Heart left ventricle (tissue), 16 donors: Measurements from ENCODE around the gene TVP23C. TPM values are rescaled to one million over a fixed set of nuclear protein-coding genes. Genes with fewer than 3 reads are reported as not detected.
"Not testable (repeated sequence)": the region's sequence is repeated elsewhere in the genome, so short reads cannot be mapped to it uniquely, and the experiment has no call there.

Experiments
- ATAC-seq, 4 donors: fragments of 200-7000 bp; cut with Tn5 transposase; one replicate each; pipeline ENCODE4 v1.9.1; 2020 to 2022; ENCODE audit warnings: moderate library complexity in 4 of 4, mild to moderate bottlenecking in 3 of 4, moderate number of reproducible peaks in 1 of 4
- DNase-seq, 5 donors: peaks; one replicate each; pipeline ENCODE4 v3.0.0-alpha.2; 2020
- H3K27ac ChIP-seq, 12 donors: fragments of 200-600 bp; sonication (generic) in 4 of 12; one replicate each; pipeline versions ENCODE4 v1.5.0 to v1.8.0; 2016 to 2022; ENCODE audit warnings: mild to moderate bottlenecking in 2 of 12
- H3K27me3 ChIP-seq, 9 donors: fragments of 200-600 bp; sonication (generic) in 2 of 9; one replicate each; pipeline versions ENCODE4 v1.5.1 to v1.8.0; 2016 to 2022; ENCODE audit warnings: mild to moderate bottlenecking in 3 of 9
- H3K36me3 ChIP-seq, 9 donors: fragments of 200-600 bp; sonication (generic) in 2 of 9; one replicate each; pipeline versions ENCODE4 v1.5.0 to v1.8.0; 2018 to 2022; ENCODE audit warnings: mild to moderate bottlenecking in 2 of 9
- H3K4me1 ChIP-seq, 12 donors: fragments of 200-600 bp; sonication (generic) in 4 of 12; one replicate each; pipeline versions ENCODE4 v1.5.0 to v1.8.0; 2016 to 2022; ENCODE audit warnings: mild to moderate bottlenecking in 3 of 12
- H3K4me3 ChIP-seq, 12 donors: fragments of 200-600 bp; sonication (generic) in 4 of 12; one replicate each; pipeline versions ENCODE4 v1.5.0 to v1.8.0; 2017 to 2022; ENCODE audit warnings: mild to moderate bottlenecking in 9 of 12, moderate library complexity in 4 of 12
- H3K9me3 ChIP-seq, 12 donors: fragments of 200-600 bp; sonication (generic) in 4 of 12; one replicate each; pipeline versions ENCODE4 v1.5.0 to v1.8.0; 2016 to 2022; ENCODE audit warnings: mild to moderate bottlenecking in 1 of 12
- CTCF ChIP-seq, 12 donors: fragments of 200-600 bp; sonication (generic) in 4 of 12; IDR thresholded peaks; one replicate each; pipeline versions ENCODE4 v1.5.0 to v1.8.0; 2018 to 2022; ENCODE audit warnings: antibody characterized with exemption in 12 of 12, mild to moderate bottlenecking in 5 of 12
- POLR2A ChIP-seq, 2 donors: fragments of 450-650 bp; IDR thresholded peaks; one replicate each; pipeline ENCODE4 v1.6.1; 2017; ENCODE audit warnings: antibody characterized with exemption in 2 of 2, mild to moderate bottlenecking in 2 of 2, moderate library complexity in 2 of 2
- WGBS, 4 donors: extraction: QIAGEN DNeasy Blood & Tissue Kit in 2 of 4; methylation state at CpG; one replicate each; pipeline versions ENCODE4 v1.1.5 to v1.1.7; 2013 to 2018; 5-methylcytosine and 5-hydroxymethylcytosine counted together
- intact Hi-C, 10 donors: fragments of 100-400 bp; cut with DNase I; formaldehyde crosslinking; loops; one replicate each; pipeline versions ENCODE4 v1.11.1 to v1.14.2; 2022
- polyA plus RNA-seq, 2 donors: library from polyadenylated mRNA; stranded (reverse); fragments of 200-250 nt; gene quantifications; one replicate each; pipeline ENCODE4 v1.2.3, GENCODE V29; 2013
- total RNA-seq, 9 donors: library from RNA; depleted of rRNA in 2 of 9; stranded (reverse); fragments of >200 nt in 2 of 9; fragmentation: NEBNext Ultra II Directional in 3 of 9; extraction: Animal tissue kit (Norgen Biotek cat#: 25700) in 3 of 9; gene quantifications; one replicate each; pipeline versions ENCODE4 v1.1.0 to v1.2.4, GENCODE V29; 2016 to 2023
- donor health status: ischemic (EF 13 %, LVEDD 7.1; RV severe dilation, severe dysfunction).
- donor health status: healthy with polysubstance abuse.
- donor health status: DM: no; HTN: yes; CAD: no.
- donor health status: DM: no; HTN: no; CAD: no.
- donor health status: ischemic (EF 25% LVEDD 6.9; RV normal size, moderate dysfunction).
- donor health status: ischemic (EF 25% LVEDD 5.7; RV mildly dilated, moderate dysfunction).
- donor health status: healthy.
- donor health status: DM: yes; HTN: yes; CAD: no.
- donor health status: ischemic (EF 35%, LVEDD 5.7; RV mildly dilated, moderate dysfunction).
- donor health status: nonischemic (EF 11% LVEDD 7.7; RV severe dilation, severe dysfunction).
- donor health status: DM: yes; HTN: yes; CAD: no.
- donor health status: PGD.
- donor health status: ischemic (EF 29% LVEDD 5.4; RV normal size, mild dysfunction).
- donor health status: nonischemic (EF 23%, LVEDD 6.1; RV moderate dilation, normal function).

Gene TVP23C
- total and polyA plus RNA-seq, 11 donors: 1.9 to 8.7 (median 5.2) TPM

DNA sequence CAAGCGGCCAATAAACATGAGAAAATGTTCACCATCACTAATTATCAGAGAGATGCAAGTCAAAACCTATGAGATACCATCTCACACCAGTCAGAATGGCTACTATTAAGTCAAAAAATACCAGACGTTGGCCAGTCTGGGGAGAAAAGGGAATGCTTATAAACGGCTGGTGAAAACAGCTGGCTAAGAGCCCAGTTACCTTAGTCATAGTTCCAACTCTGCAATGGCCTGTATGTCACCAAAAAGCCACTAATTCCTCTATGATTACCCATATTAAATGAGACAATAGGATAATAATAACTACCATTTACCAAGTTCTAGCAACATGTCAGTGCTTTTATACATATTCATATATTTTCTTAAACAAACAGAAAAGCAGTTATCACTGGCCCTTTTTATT, 52.9 kb downstream of the TVP23C start:
- Histone ChIP-seq H3K9me3 (no peaks in the 10 kb centered on the region), H3K4me1 (peaks cover 0 to 30% (median 16%) of the 10 kb centered on the region in 12 donors), H3K4me3 (no peak overlapping the region), H3K27me3 (no peaks in the 10 kb centered on the region), H3K27ac (no peak overlapping the region), H3K36me3 (peaks cover 0 to 13% (median 0%) of the 10 kb centered on the region in 9 donors)
- peak in 1 of 4 donors; percentile 33 for ATAC-seq
- no peak for TF ChIP-seq POLR2A (IDR thresholded peaks at IDR 0.05)
- 48 to 52% (median 49%) methylated on average over 3 of the region's 3 CpGs for WGBS, 4 donors
- intact Hi-C loops: no loop called here
- DNase-seq: no peak

GRCh38 chr17:15509095-15509494, 54.2 kb downstream of the TVP23C start:
- 70 to 82% (median 74%) methylated on average over 5 of the region's 5 CpGs for WGBS, 4 donors
- Histone ChIP-seq H3K9me3 (no peaks in the 10 kb centered on the region), H3K27me3 (no peaks in the 10 kb centered on the region), H3K36me3 (peaks cover 0 to 12% (median 0%) of the 10 kb centered on the region in 9 donors), H3K4me1 (peaks cover 0 to 30% (median 16%) of the 10 kb centered on the region in 12 donors), H3K4me3 (no peak overlapping the region), H3K27ac (peak overlapping the region in 1 of 12 donors; percentile 61)
- no peak for TF ChIP-seq POLR2A (IDR thresholded peaks at IDR 0.05)
- TF ChIP-seq CTCF (IDR thresholded peaks at IDR 0.05): no peak
- DNase-seq: no peak
- peak; percentile 48 to 62 (median 54) for ATAC-seq
- intact Hi-C loops: no loop called here

- DNase-seq (no peak), ATAC-seq (peak; percentile 45 to 73 (median 64))
- Histone ChIP-seq H3K4me1 (peaks cover 0 to 28% (median 14%) of the 10 kb centered on the region in 12 donors), H3K36me3 (peaks cover 0 to 6% (median 0%) of the 10 kb centered on the region in 9 donors), H3K27me3 (no peaks in the 10 kb centered on the region), H3K9me3 (no peaks in the 10 kb centered on the region), H3K4me3 (no peak overlapping the region), H3K27ac (peak overlapping the region in 4 of 12 donors; percentile 22 to 61 (median 38))
- TF ChIP-seq POLR2A (IDR thresholded peaks at IDR 0.05) (no peak), CTCF (IDR thresholded peaks at IDR 0.05) (no peak)
- intact Hi-C loops: no loop called here
- 46 to 64% (median 55%) methylated on average over 7 of the region's 7 CpGs for WGBS, 4 donors
Observed at GRCh38 chr17:15508466-15508865, 54.8 kb downstream of the TVP23C start.

DNA sequence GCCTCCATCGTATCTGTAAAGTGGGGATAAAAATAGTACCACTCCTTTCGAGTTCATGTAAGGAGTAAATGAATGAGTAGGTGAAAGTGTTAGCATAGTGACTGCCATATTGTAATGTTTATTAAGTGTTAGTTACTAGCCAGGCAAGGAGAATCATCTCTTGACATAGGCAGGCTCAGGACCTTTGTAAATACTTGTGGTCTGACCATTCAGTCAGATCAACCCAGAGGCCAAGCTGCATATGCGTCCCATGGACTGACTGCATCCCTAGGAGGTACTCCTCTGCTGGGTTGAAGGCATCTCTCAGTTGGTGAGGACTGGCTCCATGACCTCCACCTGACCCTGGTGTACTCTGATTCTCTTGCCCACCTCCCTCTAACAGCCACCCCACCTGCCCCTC, 55.4 kb downstream of the TVP23C start:
- Histone ChIP-seq H3K27me3 (no peaks in the 10 kb centered on the region), H3K36me3 (peaks cover 0 to 5% (median 0%) of the 10 kb centered on the region in 9 donors), H3K4me1 (peaks cover 0 to 28% (median 15%) of the 10 kb centered on the region in 12 donors), H3K9me3 (no peaks in the 10 kb centered on the region), H3K4me3 (no peak overlapping the region), H3K27ac (peak overlapping the region in 3 of 12 donors; percentile 24 to 61 (median 51))
- DNase-seq (no peak), ATAC-seq (peak in 1 of 4 donors; percentile 9)
- TF ChIP-seq POLR2A (IDR thresholded peaks at IDR 0.05) (no peak), CTCF (IDR thresholded peaks at IDR 0.05) (no peak)
- 68 to 78% (median 75%) methylated on average over 3 of the region's 3 CpGs for WGBS, 4 donors
- intact Hi-C loops: no loop called here

DNA sequence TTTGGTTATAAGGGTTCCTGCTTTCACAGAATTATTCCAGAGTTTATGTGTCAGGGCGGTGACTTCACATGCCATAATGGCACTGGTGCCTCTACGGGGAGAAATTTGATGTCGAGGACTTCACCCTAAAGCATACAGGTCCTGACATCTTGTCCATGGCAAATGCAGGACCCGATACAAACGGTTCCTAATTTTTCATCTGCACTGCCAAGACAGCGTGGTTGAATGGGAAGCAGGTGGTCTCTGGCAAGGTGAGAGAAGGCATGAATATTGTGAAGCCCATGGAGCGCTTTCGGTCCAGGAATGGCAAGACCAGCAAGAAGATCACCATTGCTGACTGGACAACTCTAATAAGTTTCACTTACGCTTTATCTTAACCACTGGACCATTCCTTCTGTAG, 56.3 kb downstream of the TVP23C start:
- ATAC-seq: no peak
- intact Hi-C loops: no loop called here

DNA sequence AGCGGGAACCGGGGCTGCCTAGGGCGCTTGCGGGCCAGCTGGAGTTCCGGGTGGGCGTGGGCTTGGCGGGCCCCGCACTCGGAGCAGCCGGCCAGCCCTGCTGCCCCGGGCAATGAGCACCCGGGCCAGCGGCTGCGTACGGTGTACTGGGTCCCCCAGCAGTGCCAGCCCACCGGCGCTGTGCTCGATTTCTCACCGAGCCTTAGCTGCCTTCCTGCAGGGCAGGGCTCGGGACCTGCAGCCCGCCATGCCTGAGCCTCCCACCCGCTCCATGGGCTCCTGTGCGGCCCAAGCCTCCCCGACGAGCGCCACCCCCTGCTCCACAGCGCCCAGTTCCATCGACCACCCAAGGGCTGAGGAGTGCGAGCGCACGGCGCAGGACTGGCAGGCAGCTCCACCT, 57.6 kb downstream of the TVP23C start:
- H3K4me1 ChIP-seq: peaks cover 3 to 32% (median 17%) of the 10 kb centered on the region in 12 donors
- H3K9me3 ChIP-seq, intact Hi-C loops, H3K4me3 ChIP-seq, ATAC-seq, DNase-seq, H3K27me3 ChIP-seq, H3K36me3 ChIP-seq, H3K27ac ChIP-seq: not testable (repeated sequence)
- 93 to 98% (median 96%) methylated on average over 22 to 32 of the region's 32 CpGs for WGBS, 4 donors

More for the DNA sequence above, 56.3 kb downstream of the TVP23C start:
- H3K27me3 ChIP-seq: no peaks in the 10 kb centered on the region
- H3K4me1 ChIP-seq: peaks cover 3 to 33% (median 21%) of the 10 kb centered on the region in 12 donors
- WGBS, 4 donors: 95 to 98% (median 96%) methylated on average over 9 of the region's 9 CpGs
- no peak overlapping the region for H3K27ac ChIP-seq
- TF ChIP-seq CTCF (IDR thresholded peaks at IDR 0.05) (no peak), POLR2A (IDR thresholded peaks at IDR 0.05) (no peak)
- H3K4me3 ChIP-seq: no peak overlapping the region
- no peaks in the 10 kb centered on the region for H3K9me3 ChIP-seq
- DNase-seq: no peak
- peaks cover 0 to 5% (median 0%) of the 10 kb centered on the region in 9 donors for H3K36me3 ChIP-seq
